ENCODE data around the gene AGPS. TPM values are rescaled to one million over a fixed set of nuclear protein-coding genes. Genes with fewer than 3 reads are reported as not detected.
"Not testable (repeated sequence)": the region's sequence is repeated elsewhere in the genome, so short reads cannot be mapped to it uniquely, and the experiment has no call there.

AGPS gene
- total RNA-seq, 4 donors from 2014 or later = 21.4 to 50.9 (median 34.3) TPM

GRCh38 chr2:177429688-177430325 is 37.2 kb downstream of the AGPS start:
- H3K27me3 ChIP-seq = no peaks in the 10 kb centered on the region
- TF ChIP-seq POLR2A (IDR thresholded peaks at IDR 0.05) = no peak
- no peak for TF ChIP-seq EP300 (IDR thresholded peaks at IDR 0.05)
- no peak for TF ChIP-seq POLR2AphosphoS5 (IDR thresholded peaks at IDR 0.05)
- TF ChIP-seq CTCF (IDR thresholded peaks at IDR 0.05) = no peak
- peaks cover 0 to 44% of the 10 kb centered on the region in 2 donors for H3K36me3 ChIP-seq
- H3K4me3 ChIP-seq = no peak overlapping the region
- H3K27ac ChIP-seq = no peak overlapping the region
- ATAC-seq = no peak
- H3K9me3 ChIP-seq = peaks cover 0 to 69% (median 0%) of the 10 kb centered on the region in 3 donors
- no CpG with 5 or more reads among the region's 2 CpGs for WGBS, 2 donors (ENCODE audit: low coverage in 1 of 2)
- H3K4me1 ChIP-seq = no peaks in the 10 kb centered on the region

GRCh38 chr2:177430411-177430810 is 37.8 kb downstream of the AGPS start:
- Histone ChIP-seq H3K4me1 (no peaks in the 10 kb centered on the region), H3K36me3 (peaks cover 0 to 44% of the 10 kb centered on the region in 2 donors), H3K27me3 (no peaks in the 10 kb centered on the region), H3K27ac (no peak overlapping the region), H3K4me3 (no peak overlapping the region), H3K9me3 (peaks cover 0 to 69% (median 0%) of the 10 kb centered on the region in 3 donors)
- WGBS, 2 donors (ENCODE audit: low coverage in 1 of 2) = 89 to 100% methylated on average over 1 to 2 of the region's 4 CpGs
- TF ChIP-seq POLR2AphosphoS5 (IDR thresholded peaks at IDR 0.05) = no peak
- no peak for ATAC-seq

- H3K4me3 ChIP-seq, ATAC-seq, H3K27ac ChIP-seq, H3K27me3 ChIP-seq, H3K4me1 ChIP-seq: not testable (repeated sequence)
- peaks cover 0 to 69% (median 0%) of the 10 kb centered on the region in 3 donors for H3K9me3 ChIP-seq
- H3K36me3 ChIP-seq = peaks cover 0 to 44% of the 10 kb centered on the region in 2 donors
- WGBS, 2 donors (ENCODE audit: low coverage in 1 of 2) = 88 to 91% methylated on average over 7 to 11 of the region's 12 CpGs
These were observed 38.6 kb downstream of the AGPS start for GRCh38 chr2:177431111-177431725.

- H3K4me1 ChIP-seq = no peaks in the 10 kb centered on the region
- TF ChIP-seq POLR2A (IDR thresholded peaks at IDR 0.05) (no peak), POLR2AphosphoS5 (IDR thresholded peaks at IDR 0.05) (no peak), CTCF (IDR thresholded peaks at IDR 0.05) (no peak), EP300 (IDR thresholded peaks at IDR 0.05) (no peak)
These were observed 40.1 kb downstream of the AGPS start for GRCh38 chr2:177432703-177433102.

GRCh38 chr2:177433402-177433801 is 40.8 kb downstream of the AGPS start:
- Histone ChIP-seq H3K4me1 (no peaks in the 10 kb centered on the region), H3K9me3 (peaks cover 0 to 49% (median 0%) of the 10 kb centered on the region in 3 donors), H3K4me3 (no peak overlapping the region), H3K36me3 (peaks cover 0 to 44% of the 10 kb centered on the region in 2 donors), H3K27ac (no peak overlapping the region), H3K27me3 (no peaks in the 10 kb centered on the region)
- TF ChIP-seq POLR2AphosphoS5 (IDR thresholded peaks at IDR 0.05) (no peak), CTCF (IDR thresholded peaks at IDR 0.05) (no peak), EP300 (IDR thresholded peaks at IDR 0.05) (no peak), POLR2A (IDR thresholded peaks at IDR 0.05) (no peak)
- WGBS, 2 donors (ENCODE audit: low coverage in 1 of 2) = 100% methylated on average over 1 of the region's 1 CpG
- no peak for ATAC-seq

More at GRCh38 chr2:177432703-177433102, 40.1 kb downstream of the AGPS start:
- H3K27me3 ChIP-seq = no peaks in the 10 kb centered on the region
- no peak for ATAC-seq
- H3K36me3 ChIP-seq = peaks cover 0 to 48% of the 10 kb centered on the region in 2 donors
- H3K27ac ChIP-seq = no peak overlapping the region
- 43 to 86% methylated on average over 1 of the region's 1 CpG for WGBS, 2 donors (ENCODE audit: low coverage in 1 of 2)
- no peak overlapping the region for H3K4me3 ChIP-seq
- peaks cover 0 to 55% (median 0%) of the 10 kb centered on the region in 3 donors for H3K9me3 ChIP-seq

GRCh38 chr2:177434475-177434874 is 41.9 kb downstream of the AGPS start:
- WGBS, 2 donors (ENCODE audit: low coverage in 1 of 2) = 100% methylated on average over 1 of the region's 1 CpG
- Histone ChIP-seq H3K4me3 (no peak overlapping the region), H3K27ac (no peak overlapping the region), H3K9me3 (peaks cover 0 to 42% (median 0%) of the 10 kb centered on the region in 3 donors), H3K36me3 (peaks cover 0 to 36% of the 10 kb centered on the region in 2 donors), H3K27me3 (no peaks in the 10 kb centered on the region), H3K4me1 (no peaks in the 10 kb centered on the region)
- TF ChIP-seq POLR2A (IDR thresholded peaks at IDR 0.05) = no peak
- TF ChIP-seq POLR2AphosphoS5 (IDR thresholded peaks at IDR 0.05) = no peak
- no peak for ATAC-seq

Data from gastroesophageal sphincter (tissue), 4 donors.